Panc1 (cell line): ENCODE results near the gene RPL28. TPM values are rescaled to one million over a fixed set of nuclear protein-coding genes. Genes with fewer than 3 reads are reported as not detected.

Experiments used
- ATAC-seq: fragments of 200-7000 bp; cut with Tn5 transposase; 2 replicates; pipeline ENCODE4 v1.9.1; 2020; ENCODE audit warnings: mild to moderate bottlenecking, moderate library complexity
- BruUV-seq: library from RNA; stranded (reverse); fragments of 400-500 nt; replicated peaks from 2 replicates; lab custom pipeline; 2021; lab: Mats Ljungman, UMichigan
- CTCF ChIA-PET: fragments of 300-600 bp; sonication (Branson Sonifier 250); formaldehyde crosslinking; loops from one replicate; lab custom pipeline; 2022; ENCODE audit warnings: antibody characterized with exemption; lab: Charles Lee
- POLR2A ChIA-PET: fragments of 300-600 bp; sonication (Branson Sonifier 250); formaldehyde crosslinking; loops from one replicate; lab custom pipeline; 2022; ENCODE audit warnings: antibody characterized with exemption; lab: Charles Lee
- DNase-seq: peaks from one replicate; pipeline ENCODE4 v3.0.0-alpha.2; 2010; ENCODE audit warnings: low read depth, low spot score
- H3K27ac ChIP-seq: 2 replicates; pipeline ENCODE4 v1.5.1; 2011; ENCODE audit warnings: mild to moderate bottlenecking, low read length, inconsistent platforms
- H3K27me3 ChIP-seq: fragments of 200-500 bp; sonication (Bioruptor generic); 2 replicates; pipeline ENCODE4 v1.6.0; 2014; ENCODE audit warnings: low read length, inconsistent platforms; ENCODE audit not compliant: control insufficient read depth, insufficient read depth
- H3K36me3 ChIP-seq: fragments of 200-500 bp; sonication (Bioruptor generic); 2 replicates; pipeline ENCODE4 v1.5.1; 2014; ENCODE audit warnings: inconsistent platforms, mild to moderate bottlenecking, low read length, moderate library complexity; ENCODE audit not compliant: control insufficient read depth, insufficient read depth
- H3K4me1 ChIP-seq: 2 replicates; pipeline ENCODE4 v1.5.1; 2011; ENCODE audit warnings: inconsistent platforms, mild to moderate bottlenecking, low read length, moderate library complexity; ENCODE audit not compliant: control insufficient read depth, insufficient read depth
- H3K4me3 ChIP-seq, 2 experiments: 2 replicates each; pipeline ENCODE4 v1.5.1; 2011 to 2012; ENCODE audit warnings: low read depth in 2 of 2, low read length in 2 of 2, mild to moderate bottlenecking in 2 of 2, inconsistent platforms in 1 of 2, moderate library complexity in 1 of 2
- H3K9me3 ChIP-seq: fragments of 200-500 bp; sonication (Bioruptor generic); 2 replicates; pipeline ENCODE4 v1.5.1; 2014; ENCODE audit warnings: low read depth, mild to moderate bottlenecking, inconsistent platforms, low read length, moderate library complexity; ENCODE audit not compliant: control insufficient read depth, insufficient read depth
- POLR2AphosphoS5 ChIP-seq: IDR thresholded peaks from 2 replicates; pipeline ENCODE4 v1.6.1; 2012; ENCODE audit warnings: mild to moderate bottlenecking, low read depth, low read length, moderate library complexity
- SIN3A ChIP-seq: IDR thresholded peaks from 2 replicates; pipeline ENCODE4 v1.6.1; 2012; ENCODE audit warnings: low read depth, mild to moderate bottlenecking, low read length, moderate library complexity, borderline replicate concordance; ENCODE audit not compliant: insufficient read depth
- TCF7L2 ChIP-seq: IDR thresholded peaks from 2 replicates; pipeline ENCODE4 v1.6.1; 2011; ENCODE audit warnings: mild to moderate bottlenecking, low read depth, low read length, inconsistent platforms
- in situ Hi-C: cut with HindIII; loops from 2 replicates; pipeline ENCODE4 v1.10.0; 2016; ENCODE audit warnings: low sequenced_read_pairs, low pct_unique_long_range_greater_than_20kb
- intact Hi-C: fragments of 100-400 bp; cut with micrococcal nuclease; formaldehyde crosslinking; loops from one replicate; pipeline ENCODE4 v1.10.0; 2022; ENCODE audit not compliant: unreplicated experiment
- total RNA-seq: library from RNA; stranded (reverse); gene quantifications from one replicate; pipeline ENCODE4 v1.2.1, GENCODE V29; 2021; ENCODE audit not compliant: unreplicated experiment
- TF ChIP-seq, protein P1 (sequence below): fragments of 450-650 bp; IDR thresholded peaks from 2 replicates; pipeline ENCODE4 v1.5.1; 2017; ENCODE audit warnings: mild to moderate bottlenecking
- TF ChIP-seq, protein P2 (sequence below), 2 experiments: IDR thresholded peaks; 2 replicates each; pipeline ENCODE4 v1.6.1; 2011 to 2012; ENCODE audit warnings: low read depth in 2 of 2, control low read depth in 1 of 2, low read length in 1 of 2, mild to moderate bottlenecking in 1 of 2, moderate library complexity in 1 of 2; ENCODE audit not compliant: insufficient read depth in 1 of 2

RPL28 gene
- total RNA-seq, 1 experiment from 2014 or later, result 2,154 TPM

DNA sequence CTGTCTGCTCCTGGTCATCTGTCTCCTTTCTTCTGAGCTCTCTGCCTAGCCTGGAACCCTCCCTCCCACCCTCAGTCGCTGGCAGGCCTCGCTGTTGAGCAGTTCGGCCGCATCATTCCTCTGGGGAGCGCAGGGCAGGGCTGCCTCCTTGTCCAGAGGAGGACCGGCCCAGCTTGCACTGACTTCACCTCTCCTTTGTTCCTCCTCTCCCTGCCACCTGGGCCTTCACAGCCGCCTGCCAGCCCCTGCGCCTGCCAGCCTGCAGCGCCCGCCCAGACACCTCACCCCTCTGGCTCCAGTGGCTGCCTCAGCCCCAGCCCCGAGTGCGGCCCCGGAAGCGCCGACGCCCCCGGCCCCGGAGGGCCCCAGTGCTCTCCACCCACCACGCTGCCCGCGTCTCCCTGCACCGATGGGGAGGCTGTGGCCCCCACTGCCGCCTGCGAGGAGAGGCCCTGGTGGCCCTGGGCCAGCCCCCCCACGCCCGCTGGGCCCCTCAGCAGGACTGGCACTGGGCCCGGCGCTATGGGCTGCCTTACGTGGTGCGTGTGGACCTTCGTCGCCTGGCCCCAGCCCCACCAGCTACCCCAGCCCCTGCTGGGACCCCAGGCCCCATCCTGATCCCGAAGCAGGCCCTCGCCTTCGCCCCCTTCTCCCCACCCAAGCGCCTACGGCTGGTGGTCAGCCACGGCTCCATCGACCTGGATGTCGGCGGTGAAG lies 38.8 kb upstream of the RPL28 start:
- H3K27me3 ChIP-seq, result no peaks in the 10 kb centered on the region
- DNase-seq (no peak), ATAC-seq (0 out of 2 replicates have a peak, but pooled peaks have one; percentile 12)
- CTCF ChIA-PET, result interaction anchor here (0.6 kb wide), 1 partner anchor 121 kb away, joined by 4 read pairs; no protein-coding TSS in a partner anchor
- no TSS peak for BruUV-seq
- in situ Hi-C loops (no loop called here), intact Hi-C loops (no loop called here)
- POLR2A ChIA-PET, result interaction anchor here (0.7 kb wide), 1 partner anchor 16 kb away, joined by 15 read pairs; no protein-coding TSS in a partner anchor
- TF ChIP-seq, protein P1, sequence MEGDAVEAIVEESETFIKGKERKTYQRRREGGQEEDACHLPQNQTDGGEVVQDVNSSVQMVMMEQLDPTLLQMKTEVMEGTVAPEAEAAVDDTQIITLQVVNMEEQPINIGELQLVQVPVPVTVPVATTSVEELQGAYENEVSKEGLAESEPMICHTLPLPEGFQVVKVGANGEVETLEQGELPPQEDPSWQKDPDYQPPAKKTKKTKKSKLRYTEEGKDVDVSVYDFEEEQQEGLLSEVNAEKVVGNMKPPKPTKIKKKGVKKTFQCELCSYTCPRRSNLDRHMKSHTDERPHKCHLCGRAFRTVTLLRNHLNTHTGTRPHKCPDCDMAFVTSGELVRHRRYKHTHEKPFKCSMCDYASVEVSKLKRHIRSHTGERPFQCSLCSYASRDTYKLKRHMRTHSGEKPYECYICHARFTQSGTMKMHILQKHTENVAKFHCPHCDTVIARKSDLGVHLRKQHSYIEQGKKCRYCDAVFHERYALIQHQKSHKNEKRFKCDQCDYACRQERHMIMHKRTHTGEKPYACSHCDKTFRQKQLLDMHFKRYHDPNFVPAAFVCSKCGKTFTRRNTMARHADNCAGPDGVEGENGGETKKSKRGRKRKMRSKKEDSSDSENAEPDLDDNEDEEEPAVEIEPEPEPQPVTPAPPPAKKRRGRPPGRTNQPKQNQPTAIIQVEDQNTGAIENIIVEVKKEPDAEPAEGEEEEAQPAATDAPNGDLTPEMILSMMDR, result no peak
- TF ChIP-seq, protein P2, sequence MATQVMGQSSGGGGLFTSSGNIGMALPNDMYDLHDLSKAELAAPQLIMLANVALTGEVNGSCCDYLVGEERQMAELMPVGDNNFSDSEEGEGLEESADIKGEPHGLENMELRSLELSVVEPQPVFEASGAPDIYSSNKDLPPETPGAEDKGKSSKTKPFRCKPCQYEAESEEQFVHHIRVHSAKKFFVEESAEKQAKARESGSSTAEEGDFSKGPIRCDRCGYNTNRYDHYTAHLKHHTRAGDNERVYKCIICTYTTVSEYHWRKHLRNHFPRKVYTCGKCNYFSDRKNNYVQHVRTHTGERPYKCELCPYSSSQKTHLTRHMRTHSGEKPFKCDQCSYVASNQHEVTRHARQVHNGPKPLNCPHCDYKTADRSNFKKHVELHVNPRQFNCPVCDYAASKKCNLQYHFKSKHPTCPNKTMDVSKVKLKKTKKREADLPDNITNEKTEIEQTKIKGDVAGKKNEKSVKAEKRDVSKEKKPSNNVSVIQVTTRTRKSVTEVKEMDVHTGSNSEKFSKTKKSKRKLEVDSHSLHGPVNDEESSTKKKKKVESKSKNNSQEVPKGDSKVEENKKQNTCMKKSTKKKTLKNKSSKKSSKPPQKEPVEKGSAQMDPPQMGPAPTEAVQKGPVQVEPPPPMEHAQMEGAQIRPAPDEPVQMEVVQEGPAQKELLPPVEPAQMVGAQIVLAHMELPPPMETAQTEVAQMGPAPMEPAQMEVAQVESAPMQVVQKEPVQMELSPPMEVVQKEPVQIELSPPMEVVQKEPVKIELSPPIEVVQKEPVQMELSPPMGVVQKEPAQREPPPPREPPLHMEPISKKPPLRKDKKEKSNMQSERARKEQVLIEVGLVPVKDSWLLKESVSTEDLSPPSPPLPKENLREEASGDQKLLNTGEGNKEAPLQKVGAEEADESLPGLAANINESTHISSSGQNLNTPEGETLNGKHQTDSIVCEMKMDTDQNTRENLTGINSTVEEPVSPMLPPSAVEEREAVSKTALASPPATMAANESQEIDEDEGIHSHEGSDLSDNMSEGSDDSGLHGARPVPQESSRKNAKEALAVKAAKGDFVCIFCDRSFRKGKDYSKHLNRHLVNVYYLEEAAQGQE (IDR thresholded peaks at IDR 0.05; ENCODE audit: insufficient read depth in 1 of 2, low read depth in 2 of 2, low read length in 1 of 2), result no peak
- TF ChIP-seq TCF7L2, result no peak
- TF ChIP-seq POLR2AphosphoS5, result no peak
- no peak for TF ChIP-seq SIN3A
- H3K4me3 ChIP-seq, result no peak overlapping the region
- H3K36me3 ChIP-seq, result no peaks in the 10 kb centered on the region
- no peaks in the 10 kb centered on the region for H3K9me3 ChIP-seq
- H3K4me1 ChIP-seq, result peaks cover 11% of the 10 kb centered on the region
- H3K27ac ChIP-seq, result no peak overlapping the region

DNA sequence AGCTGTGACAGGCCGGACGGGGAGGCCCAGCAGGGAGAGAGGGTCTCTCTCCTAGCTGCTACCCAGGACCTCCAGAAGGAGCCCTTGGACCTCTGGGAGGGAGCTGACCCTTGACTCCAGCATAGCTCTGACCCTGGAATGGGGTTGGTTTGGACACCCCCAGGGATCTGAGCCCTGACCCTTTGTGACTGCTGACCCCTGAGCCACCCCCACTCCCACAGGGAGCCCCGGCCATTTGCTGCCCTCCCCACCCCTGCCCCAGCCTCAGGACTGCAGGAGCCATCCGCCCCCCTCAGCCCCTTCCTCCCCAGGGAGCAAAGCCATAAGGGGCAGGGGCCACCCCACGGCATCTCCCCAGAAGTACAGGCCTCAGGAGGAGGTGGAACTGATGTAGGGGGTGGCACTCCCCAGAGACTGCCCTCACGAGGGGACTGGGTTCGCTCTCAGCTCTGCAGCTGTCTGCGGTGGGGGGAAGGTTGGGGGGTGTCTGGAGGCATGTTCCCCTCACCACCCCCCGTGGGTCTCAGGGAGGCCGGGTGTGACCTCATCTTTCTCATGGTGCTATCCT lies 38.2 kb upstream of the RPL28 start:
- H3K4me3 ChIP-seq, result no peak overlapping the region
- BruUV-seq, result no TSS peak
- CTCF ChIA-PET, result interaction anchor here (0.5 to 1.7 kb wide), 2 partner anchors 13 to 46 kb away, joined by 6 to 7 read pairs; no protein-coding TSS in a partner anchor
- in situ Hi-C loops, result no loop called here
- no peak overlapping the region for H3K27ac ChIP-seq
- TF ChIP-seq, protein P1, result no peak
- TF ChIP-seq, protein P2 (IDR thresholded peaks at IDR 0.05; ENCODE audit: insufficient read depth in 1 of 2, low read depth in 2 of 2, low read length in 1 of 2), result no peak
- TF ChIP-seq POLR2AphosphoS5 (no peak), TCF7L2 (no peak), SIN3A (no peak)
- peaks cover 11% of the 10 kb centered on the region for H3K4me1 ChIP-seq
- DNase-seq (no peak), ATAC-seq (no peak)
- H3K27me3 ChIP-seq, result no peaks in the 10 kb centered on the region
- POLR2A ChIA-PET, result interaction anchor here (0.5 to 2.3 kb wide), 2 partner anchors 8 to 918 kb away, joined by 6 to 24 read pairs; partner anchors contain the start of gene KMT5C
- intact Hi-C loops, result no loop called here
- no peaks in the 10 kb centered on the region for H3K9me3 ChIP-seq
- H3K36me3 ChIP-seq, result no peaks in the 10 kb centered on the region
